BLaER1 treated with 17β-estradiol and CSF1 and Interleukin-3, amounts not matched to agents 10 nM and 100 nM (cell line): ENCODE data around the gene HERPUD1.
"Not testable (repeated sequence)": the region's sequence is repeated elsewhere in the genome, so short reads cannot be mapped to it uniquely, and the experiment has no call there.

Source experiments
- H3K27ac ChIP-seq, 11 experiments: shearing (Covaris generic); formaldehyde crosslinking; 2 replicates each; pipeline ENCODE4 v1.8.1; 2022
- H3K27me3 ChIP-seq, 11 experiments: shearing (Covaris generic); formaldehyde crosslinking; 2 replicates each; pipeline ENCODE4 v1.8.1; 2022
- H3K36me3 ChIP-seq, 11 experiments: shearing (Covaris generic); formaldehyde crosslinking; 2 replicates each; pipeline ENCODE4 v1.8.1; 2022
- H3K4me1 ChIP-seq, 10 experiments: shearing (Covaris generic); formaldehyde crosslinking; 2 replicates each; pipeline ENCODE4 v1.8.1; 2022
- H3K4me2 ChIP-seq, 11 experiments: shearing (Covaris generic); formaldehyde crosslinking; 2 replicates each; pipeline ENCODE4 v1.8.1; 2022
- H3K4me3 ChIP-seq, 10 experiments: shearing (Covaris generic); formaldehyde crosslinking; 2 replicates each; pipeline ENCODE4 v1.8.1; 2022
- H3K9ac ChIP-seq, 11 experiments: shearing (Covaris generic); formaldehyde crosslinking; 2 replicates each; pipeline ENCODE4 v1.8.1; 2022
- H3K9me3 ChIP-seq, 11 experiments: shearing (Covaris generic); formaldehyde crosslinking; replicated peaks in 1 of 11; 2 replicates each; pipeline ENCODE4 v1.8.1; 2022
- H4K20me1 ChIP-seq, 11 experiments: shearing (Covaris generic); formaldehyde crosslinking; 2 replicates each; pipeline ENCODE4 v1.8.1; 2022
- Cebpa-rat ChIP-seq, 11 experiments: shearing (Covaris generic); IDR thresholded peaks; 2 replicates each; pipeline ENCODE4 v1.8.1; 2022

The HERPUD1 gene

DNA sequence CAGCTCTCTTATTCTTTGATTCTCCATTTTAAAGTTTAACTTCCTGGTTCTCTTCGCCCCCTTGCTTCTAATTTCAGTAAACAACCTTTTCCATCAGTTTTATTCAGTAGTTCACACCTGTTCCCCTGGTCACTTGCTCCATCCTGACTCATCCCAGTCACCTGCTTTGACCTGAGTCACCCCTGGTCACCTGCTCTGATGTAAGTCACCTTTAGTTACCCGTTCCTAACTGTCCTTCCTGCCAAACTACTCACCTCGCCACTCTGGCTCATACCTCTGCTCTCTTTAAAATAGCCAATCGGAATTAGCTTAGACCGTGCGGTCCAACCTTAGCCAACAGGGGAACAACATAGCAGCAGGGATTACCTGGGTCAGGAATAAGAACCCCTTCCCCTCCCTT lies 52.7 kb downstream of the HERPUD1 start:
- H3K9ac ChIP-seq, result no peak overlapping the region
- H3K4me3 ChIP-seq, result no peak overlapping the region
- H3K27ac ChIP-seq, result peak overlapping the region in 4 of 11 experiments; percentile 35 to 58 (median 51); a peak in 1 of 22 replicates
- H3K4me1 ChIP-seq, result peaks cover 91 to 97% (median 95%) of the 10 kb centered on the region in 10 experiments
- no peak for TF ChIP-seq Cebpa-rat (IDR thresholded peaks at IDR 0.05)
- no peaks in the 10 kb centered on the region for H3K27me3 ChIP-seq
- H3K9me3 ChIP-seq, result peaks cover 0 to 8% (median 0%) of the 10 kb centered on the region in 11 experiments; a peak in 6 of 22 replicates
- peak overlapping the region; percentile 60 to 99 (median 90) for H3K4me2 ChIP-seq
- no peaks in the 10 kb centered on the region for H4K20me1 ChIP-seq
- H3K36me3 ChIP-seq, result no peaks in the 10 kb centered on the region

DNA sequence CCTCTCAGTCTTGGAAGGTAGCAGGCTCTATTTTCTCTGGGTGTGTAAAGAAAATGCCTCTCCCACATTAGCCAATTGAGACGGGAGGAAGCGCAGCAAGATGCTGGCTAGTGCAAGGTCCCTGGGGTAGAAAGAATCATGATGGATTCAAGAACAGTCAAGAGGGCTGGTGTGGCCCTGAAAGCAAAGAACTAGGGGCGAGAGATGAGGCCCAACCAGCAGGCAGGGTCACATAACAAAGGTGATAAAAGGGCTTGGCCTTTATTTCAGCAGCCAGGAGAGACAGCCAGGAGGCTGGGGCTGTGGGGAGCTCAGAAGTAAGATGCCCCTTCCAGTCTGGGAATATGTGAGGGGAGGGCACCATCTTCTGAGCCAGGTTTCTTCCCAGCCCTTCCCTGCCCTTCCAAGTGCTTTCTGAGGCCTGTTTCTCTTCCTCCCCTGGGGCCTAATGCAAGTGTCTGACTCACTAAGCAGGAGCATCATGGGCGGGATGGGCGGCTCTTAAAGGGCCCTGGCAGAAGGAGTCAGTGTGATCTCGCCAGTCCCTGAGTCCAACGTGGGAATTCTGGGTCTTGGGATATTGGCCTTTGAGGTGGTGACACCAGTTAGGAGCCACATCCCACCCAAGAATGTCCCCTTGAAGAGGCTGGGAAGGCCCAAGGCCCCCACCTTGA lies 53.5 kb downstream of the HERPUD1 start:
- no peaks in the 10 kb centered on the region for H3K36me3 ChIP-seq
- no peaks in the 10 kb centered on the region for H3K27me3 ChIP-seq
- no peak overlapping the region for H3K4me3 ChIP-seq
- H3K4me2 ChIP-seq, result peak overlapping the region; percentile 60 to 99 (median 90)
- H3K4me1 ChIP-seq, result peaks cover 88 to 96% (median 93%) of the 10 kb centered on the region in 10 experiments
- H3K27ac ChIP-seq, result peak overlapping the region; percentile 24 to 70 (median 51); a peak in 21 of 22 replicates
- no peak for TF ChIP-seq Cebpa-rat (IDR thresholded peaks at IDR 0.05)
- peak overlapping the region; percentile 0 to 52 (median 31); a peak in 14 of 22 replicates for H3K9ac ChIP-seq
- 0 out of 22 replicates have a peak, but pooled peaks cover 0 to under 1% (median 0%) of the 10 kb centered on the region in 11 experiments for H3K9me3 ChIP-seq
- no peaks in the 10 kb centered on the region; a peak in 1 of 22 replicates for H4K20me1 ChIP-seq

DNA sequence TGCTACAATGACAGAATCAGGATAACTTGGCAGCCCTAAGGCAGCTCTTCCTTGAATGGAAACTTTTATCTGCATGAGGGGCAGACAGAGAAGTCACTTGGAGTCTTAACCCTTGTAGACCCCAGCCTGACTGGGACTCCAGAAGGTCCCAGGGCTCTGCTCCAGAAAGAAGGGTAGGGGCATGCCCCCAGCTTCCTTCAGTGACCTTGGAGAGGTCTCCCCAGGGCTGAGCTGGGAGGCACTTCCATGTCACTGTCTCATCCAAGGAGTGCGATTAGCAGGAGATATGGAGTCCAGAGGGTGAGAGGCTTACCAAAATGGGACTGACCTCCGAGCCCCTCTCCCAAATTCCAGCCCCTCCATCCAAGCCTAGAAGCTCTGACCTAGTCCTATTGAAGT lies 54.0 kb downstream of the HERPUD1 start:
- Histone ChIP-seq H3K9me3 (no peaks in the 10 kb centered on the region), H3K27me3 (no peaks in the 10 kb centered on the region), H4K20me1 (no peaks in the 10 kb centered on the region; a peak in 1 of 22 replicates), H3K4me1 (peaks cover 88 to 96% (median 93%) of the 10 kb centered on the region in 10 experiments), H3K4me3 (no peak overlapping the region), H3K27ac (peak overlapping the region; percentile 24 to 70 (median 51); a peak in 21 of 22 replicates), H3K36me3 (no peaks in the 10 kb centered on the region), H3K4me2 (peak overlapping the region; percentile 60 to 99 (median 90)), H3K9ac (peak overlapping the region in 9 of 11 experiments; percentile 0 to 52 (median 34); a peak in 10 of 22 replicates)
- no peak for TF ChIP-seq Cebpa-rat (IDR thresholded peaks at IDR 0.05)

DNA sequence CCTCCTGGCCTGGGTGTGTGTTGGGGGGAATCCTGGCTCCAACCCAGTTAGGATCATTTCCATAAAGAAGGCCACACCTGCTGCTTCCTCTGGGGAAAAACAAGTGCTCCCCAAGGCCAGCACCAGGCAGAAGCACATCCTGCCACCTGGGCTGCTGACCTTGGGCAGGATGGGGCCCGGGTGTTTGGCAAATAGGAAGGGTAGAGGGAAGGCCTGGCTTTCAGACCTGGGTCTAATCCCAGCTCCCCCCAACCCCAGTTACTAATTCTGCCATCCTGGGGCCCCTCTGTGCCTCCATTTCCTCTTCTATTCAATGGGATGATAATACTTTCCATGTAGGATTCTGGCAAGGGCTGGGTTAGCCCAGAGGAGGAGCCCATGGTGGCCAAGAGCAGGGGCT lies 54.4 kb downstream of the HERPUD1 start:
- H3K27ac ChIP-seq, result peak overlapping the region in 10 of 11 experiments; percentile 34 to 70 (median 52); a peak in 17 of 22 replicates
- no peaks in the 10 kb centered on the region for H3K9me3 ChIP-seq
- peaks cover 0 to 1% (median 0%) of the 10 kb centered on the region in 11 experiments; a peak in 2 of 22 replicates for H3K36me3 ChIP-seq
- peaks cover 88 to 96% (median 93%) of the 10 kb centered on the region in 10 experiments for H3K4me1 ChIP-seq
- peak overlapping the region in 5 of 11 experiments; percentile 0 to 46 (median 27); a peak in 6 of 22 replicates for H3K9ac ChIP-seq
- no peaks in the 10 kb centered on the region; a peak in 1 of 22 replicates for H4K20me1 ChIP-seq
- TF ChIP-seq Cebpa-rat (IDR thresholded peaks at IDR 0.05), result no peak
- no peaks in the 10 kb centered on the region for H3K27me3 ChIP-seq
- peak overlapping the region; percentile 60 to 99 (median 90) for H3K4me2 ChIP-seq
- no peak overlapping the region for H3K4me3 ChIP-seq

DNA sequence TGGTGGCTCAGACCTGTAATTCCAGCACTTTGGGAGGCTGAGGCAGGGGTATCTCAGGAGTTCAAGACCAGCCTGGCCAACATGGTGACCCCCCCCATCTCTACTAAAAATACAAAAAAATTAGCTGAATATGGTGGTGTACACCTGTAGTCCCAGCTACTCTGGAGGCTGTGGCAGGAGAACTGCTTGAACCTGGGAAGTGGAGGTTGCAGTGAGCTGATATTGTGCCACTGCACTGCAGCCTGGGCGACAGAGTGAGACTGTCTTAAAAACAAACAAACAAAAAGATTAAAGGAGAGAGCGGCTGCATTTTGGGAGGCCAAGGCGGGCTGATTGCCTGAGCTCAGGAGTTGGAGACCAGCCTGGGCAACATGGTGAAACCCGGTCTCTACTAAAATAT lies 55.0 kb downstream of the HERPUD1 start:
- H3K27me3 ChIP-seq, H4K20me1 ChIP-seq, H3K36me3 ChIP-seq, H3K9me3 ChIP-seq, H3K4me3 ChIP-seq: not testable (repeated sequence)
- H3K27ac ChIP-seq, result peak overlapping the region in 7 of 11 experiments; percentile 26 to 70 (median 53); a peak in 7 of 22 replicates
- H3K9ac ChIP-seq, result peak overlapping the region in 1 of 11 experiments; percentile 12; a peak in 1 of 22 replicates
- H3K4me2 ChIP-seq, result peak overlapping the region in 10 of 11 experiments; percentile 63 to 99 (median 92); a peak in 20 of 22 replicates
- peaks cover 88 to 96% (median 93%) of the 10 kb centered on the region in 10 experiments for H3K4me1 ChIP-seq

- H3K27me3 ChIP-seq, result no peaks in the 10 kb centered on the region
- no peaks in the 10 kb centered on the region for H3K9me3 ChIP-seq
- no peak overlapping the region for H3K9ac ChIP-seq
- H3K27ac ChIP-seq, result 0 out of 22 replicates have a peak overlapping the region, but pooled peaks of 2 of the 11 experiments have one; percentile 26 to 70
- peaks cover 84 to 95% (median 89%) of the 10 kb centered on the region in 10 experiments for H3K4me1 ChIP-seq
- H3K4me2 ChIP-seq, result peak overlapping the region; percentile 90 to 99 (median 96); a peak in 17 of 22 replicates
- H3K4me3 ChIP-seq, result no peak overlapping the region
- peaks cover 0 to 15% (median 7%) of the 10 kb centered on the region in 11 experiments; a peak in 4 of 22 replicates for H3K36me3 ChIP-seq
- H4K20me1 ChIP-seq, result peaks cover 0 to 12% (median 0%) of the 10 kb centered on the region in 11 experiments; a peak in 3 of 22 replicates
- TF ChIP-seq Cebpa-rat (IDR thresholded peaks at IDR 0.05), result no peak
These were observed 55.8 kb downstream of the HERPUD1 start for GRCh38 chr16:56987692-56988091.

DNA sequence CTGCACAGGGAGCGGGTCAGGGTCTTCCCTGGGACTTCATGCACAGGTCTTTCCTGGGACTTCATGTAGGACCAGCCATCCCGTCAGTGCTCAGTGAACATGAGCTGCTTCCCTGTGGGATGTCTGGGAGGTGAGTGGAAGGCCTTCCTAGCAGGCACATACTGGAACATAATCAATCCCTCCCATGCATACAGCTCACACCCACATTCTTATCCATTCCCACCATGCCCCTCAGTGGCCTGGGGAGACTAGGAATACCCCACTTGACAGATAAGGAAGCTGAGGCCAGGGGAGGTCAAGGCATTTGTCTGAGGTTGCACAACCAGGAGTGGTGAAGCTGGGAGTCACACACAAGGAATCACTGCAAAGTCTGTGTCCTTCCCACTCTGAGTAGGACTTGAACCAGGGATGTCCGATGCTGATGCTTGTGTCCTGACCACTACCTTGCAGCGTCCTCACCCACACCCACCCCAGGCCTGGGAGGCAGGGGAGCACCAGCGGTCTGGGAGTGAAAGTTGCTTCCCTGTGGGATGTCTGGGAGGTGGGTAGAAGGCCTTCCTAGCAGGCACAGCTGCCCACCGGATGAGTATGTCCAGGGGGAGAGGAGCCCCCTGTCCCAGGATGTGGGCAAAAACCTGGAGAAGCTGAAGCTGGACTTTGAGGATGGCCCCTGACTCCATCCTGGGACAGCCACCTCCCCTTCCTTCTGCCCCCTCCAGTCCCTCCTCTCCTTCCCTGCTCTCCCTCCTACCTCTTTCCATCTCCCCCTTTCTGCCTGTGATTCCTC lies 56.4 kb downstream of the HERPUD1 start:
- peaks cover 0 to 21% (median 7%) of the 10 kb centered on the region in 11 experiments; a peak in 4 of 22 replicates for H3K36me3 ChIP-seq
- no peaks in the 10 kb centered on the region for H3K27me3 ChIP-seq
- H3K9me3 ChIP-seq, result no peaks in the 10 kb centered on the region
- no peak for TF ChIP-seq Cebpa-rat (IDR thresholded peaks at IDR 0.05)
- H3K4me3 ChIP-seq, result peak overlapping the region; percentile 64 to 92 (median 80); a peak in 19 of 20 replicates
- peak overlapping the region; percentile 90 to 99 (median 96) for H3K4me2 ChIP-seq
- peaks cover 0 to 12% (median 0%) of the 10 kb centered on the region in 11 experiments; a peak in 3 of 22 replicates for H4K20me1 ChIP-seq
- H3K27ac ChIP-seq, result peak overlapping the region; percentile 68 to 90 (median 86); a peak in 19 of 22 replicates
- peaks cover 77 to 91% (median 86%) of the 10 kb centered on the region in 10 experiments for H3K4me1 ChIP-seq
- H3K9ac ChIP-seq, result peak overlapping the region; percentile 72 to 95 (median 88)
